Measurements from ENCODE around the gene CRYGD.

The CRYGD gene

DNA sequence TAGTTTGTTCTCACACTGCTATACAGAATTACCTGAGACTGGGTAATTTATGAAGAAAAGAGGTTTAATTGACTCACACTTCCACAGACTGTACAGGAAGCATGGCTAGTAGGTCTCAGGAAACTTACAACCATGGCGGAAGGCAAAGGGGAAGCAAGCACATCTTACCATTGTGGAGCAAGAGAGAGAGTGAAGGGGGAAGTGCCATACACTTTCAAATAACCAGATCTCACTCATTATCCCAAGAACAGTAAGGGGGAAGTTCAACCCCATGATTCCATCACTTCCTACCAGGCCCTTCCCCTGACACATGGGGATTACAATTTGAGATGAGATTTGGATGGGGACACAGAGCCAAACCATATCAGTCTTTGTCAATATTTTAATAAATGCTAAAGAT lies 26.6 kb upstream of the CRYGD start:
- no peaks in the 10 kb centered on the region for H3K36me3 Mint-ChIP-seq (ENCODE audit: low read depth)
- H3K4me3 Mint-ChIP-seq = no peak overlapping the region
- H3K27me3 Mint-ChIP-seq (ENCODE audit: low read depth, poor library complexity) = no peaks in the 10 kb centered on the region
- H3K4me1 Mint-ChIP-seq = no peaks in the 10 kb centered on the region
- TF ChIP-seq, protein P1, sequence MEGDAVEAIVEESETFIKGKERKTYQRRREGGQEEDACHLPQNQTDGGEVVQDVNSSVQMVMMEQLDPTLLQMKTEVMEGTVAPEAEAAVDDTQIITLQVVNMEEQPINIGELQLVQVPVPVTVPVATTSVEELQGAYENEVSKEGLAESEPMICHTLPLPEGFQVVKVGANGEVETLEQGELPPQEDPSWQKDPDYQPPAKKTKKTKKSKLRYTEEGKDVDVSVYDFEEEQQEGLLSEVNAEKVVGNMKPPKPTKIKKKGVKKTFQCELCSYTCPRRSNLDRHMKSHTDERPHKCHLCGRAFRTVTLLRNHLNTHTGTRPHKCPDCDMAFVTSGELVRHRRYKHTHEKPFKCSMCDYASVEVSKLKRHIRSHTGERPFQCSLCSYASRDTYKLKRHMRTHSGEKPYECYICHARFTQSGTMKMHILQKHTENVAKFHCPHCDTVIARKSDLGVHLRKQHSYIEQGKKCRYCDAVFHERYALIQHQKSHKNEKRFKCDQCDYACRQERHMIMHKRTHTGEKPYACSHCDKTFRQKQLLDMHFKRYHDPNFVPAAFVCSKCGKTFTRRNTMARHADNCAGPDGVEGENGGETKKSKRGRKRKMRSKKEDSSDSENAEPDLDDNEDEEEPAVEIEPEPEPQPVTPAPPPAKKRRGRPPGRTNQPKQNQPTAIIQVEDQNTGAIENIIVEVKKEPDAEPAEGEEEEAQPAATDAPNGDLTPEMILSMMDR (IDR thresholded peaks at IDR 0.05) = no peak
- peaks cover 20% of the 10 kb centered on the region for H3K9me3 Mint-ChIP-seq
- H3K27ac Mint-ChIP-seq = no peak overlapping the region
- no peak for DNase-seq

DNA sequence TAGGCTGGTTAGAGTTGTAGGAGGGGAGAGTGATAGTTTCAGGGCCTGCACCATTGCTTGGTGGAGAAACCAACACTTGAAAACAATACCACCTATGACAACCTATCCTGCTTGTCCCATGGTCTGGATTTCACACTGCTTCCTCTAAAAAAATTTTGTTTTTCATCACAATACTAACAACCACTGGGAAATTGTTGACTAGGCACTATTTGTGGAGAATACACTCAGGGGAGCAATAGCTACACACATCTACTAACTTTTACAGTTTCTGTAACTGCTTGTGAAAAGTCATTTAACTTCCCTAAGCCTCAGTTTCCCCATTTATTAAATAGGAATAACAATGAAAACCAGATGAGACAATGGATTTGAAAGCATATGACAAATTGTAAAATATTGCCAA lies 25.8 kb upstream of the CRYGD start:
- Mint-ChIP-seq H3K27ac (no peak overlapping the region), H3K4me1 (no peaks in the 10 kb centered on the region), H3K36me3 (ENCODE audit: low read depth) (no peaks in the 10 kb centered on the region), H3K4me3 (no peak overlapping the region), H3K9me3 (peaks cover 20% of the 10 kb centered on the region), H3K27me3 (ENCODE audit: low read depth, poor library complexity) (no peaks in the 10 kb centered on the region)
- TF ChIP-seq, protein P1 (IDR thresholded peaks at IDR 0.05) = no peak
- DNase-seq = no peak

DNA sequence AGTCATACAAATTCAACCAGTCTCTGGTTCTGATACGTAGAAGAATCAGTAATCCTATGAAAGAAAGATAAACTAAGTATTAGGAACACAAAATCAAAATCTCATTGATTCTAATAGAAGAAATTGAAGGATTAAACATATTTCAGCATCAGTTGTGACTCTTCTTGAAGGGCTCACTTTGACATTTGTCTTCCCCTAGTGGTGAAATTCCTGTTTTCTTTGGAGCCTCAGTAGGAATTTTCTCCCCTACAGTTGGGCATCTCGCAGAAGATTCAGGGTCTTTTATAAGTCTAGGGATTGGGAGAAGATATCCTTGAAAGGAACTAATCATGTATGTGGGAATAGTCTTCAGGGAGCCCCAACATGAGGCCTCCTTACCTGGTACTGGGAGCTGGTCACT lies 24.5 kb upstream of the CRYGD start:
- H3K4me3 Mint-ChIP-seq = no peak overlapping the region
- no peak overlapping the region for H3K27ac Mint-ChIP-seq
- DNase-seq = no peak
- no peaks in the 10 kb centered on the region for H3K4me1 Mint-ChIP-seq
- H3K36me3 Mint-ChIP-seq (ENCODE audit: low read depth) = no peaks in the 10 kb centered on the region
- H3K9me3 Mint-ChIP-seq = peaks cover 23% of the 10 kb centered on the region
- no peaks in the 10 kb centered on the region for H3K27me3 Mint-ChIP-seq (ENCODE audit: low read depth, poor library complexity)
- TF ChIP-seq, protein P1 (IDR thresholded peaks at IDR 0.05) = no peak

DNA sequence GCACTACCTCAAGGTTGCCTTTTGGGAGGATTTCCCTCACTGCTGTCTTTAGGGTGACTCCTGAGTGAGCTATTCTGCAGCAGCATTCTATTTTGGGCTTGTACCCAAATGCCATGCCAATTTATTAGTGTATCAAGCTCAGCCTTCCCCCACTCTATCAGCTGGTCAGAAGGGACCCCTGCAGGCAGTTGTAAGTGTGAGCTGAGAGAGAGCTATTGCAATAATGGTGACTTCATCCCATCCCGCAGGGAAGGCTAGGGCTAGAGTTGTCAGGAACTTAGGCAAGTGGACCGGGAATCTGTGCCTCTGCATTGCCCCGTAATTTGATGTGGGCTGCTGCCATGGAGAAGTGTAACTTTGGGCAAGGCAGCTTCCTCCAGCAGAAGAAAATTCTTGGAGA lies 23.4 kb upstream of the CRYGD start:
- no peak overlapping the region for H3K27ac Mint-ChIP-seq
- no peak for DNase-seq
- peaks cover 23% of the 10 kb centered on the region for H3K9me3 Mint-ChIP-seq
- H3K36me3 Mint-ChIP-seq (ENCODE audit: low read depth) = no peaks in the 10 kb centered on the region
- TF ChIP-seq, protein P1 (IDR thresholded peaks at IDR 0.05) = no peak
- no peaks in the 10 kb centered on the region for H3K27me3 Mint-ChIP-seq (ENCODE audit: low read depth, poor library complexity)
- peaks cover 7% of the 10 kb centered on the region for H3K4me1 Mint-ChIP-seq
- H3K4me3 Mint-ChIP-seq = no peak overlapping the region

DNA sequence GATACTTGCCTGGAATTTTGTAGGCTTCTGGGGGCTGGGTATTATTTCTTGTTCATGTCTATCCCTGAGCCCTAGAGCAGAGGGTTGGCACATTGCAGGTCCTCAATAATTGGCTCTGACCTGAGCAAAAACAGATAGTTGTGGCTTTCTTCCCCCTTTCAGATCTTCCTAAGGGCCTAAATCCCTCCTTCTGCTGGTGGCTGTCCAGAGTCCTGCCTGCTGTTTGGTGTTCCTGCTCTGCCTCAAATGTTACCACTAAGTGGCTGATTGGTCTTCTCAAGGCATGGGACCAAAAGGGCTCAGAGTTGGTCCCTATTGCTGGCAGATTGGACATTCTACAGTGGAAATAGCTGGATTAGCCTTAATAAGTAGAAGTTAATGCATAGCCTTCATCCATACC lies 22.7 kb upstream of the CRYGD start:
- Mint-ChIP-seq H3K36me3 (ENCODE audit: low read depth) (no peaks in the 10 kb centered on the region), H3K27me3 (ENCODE audit: low read depth, poor library complexity) (no peaks in the 10 kb centered on the region), H3K4me1 (peaks cover 11% of the 10 kb centered on the region), H3K9me3 (peaks cover 21% of the 10 kb centered on the region), H3K4me3 (no peak overlapping the region), H3K27ac (peak overlapping the region; percentile 44)
- TF ChIP-seq, protein P1 (IDR thresholded peaks at IDR 0.05) = no peak
- no peak for DNase-seq

DNA sequence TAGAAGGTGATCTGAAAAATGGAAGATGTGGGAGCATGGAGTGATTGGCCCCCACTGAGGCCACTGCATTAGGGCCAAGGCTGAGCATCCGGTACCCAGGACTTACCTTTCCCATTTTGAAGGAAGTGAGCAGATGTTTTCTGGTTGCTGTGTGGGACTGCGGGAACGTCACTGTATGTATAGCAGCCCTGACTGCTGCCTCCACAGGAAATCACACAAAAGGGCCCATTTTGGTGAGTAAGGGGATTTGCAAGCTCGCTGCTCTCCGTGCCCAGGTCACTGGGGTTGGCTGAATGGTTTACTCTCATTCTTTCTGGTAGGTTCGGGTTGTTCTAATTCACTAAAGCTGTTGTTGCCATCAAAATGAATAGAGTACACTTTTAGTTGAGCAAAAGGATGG lies 21.7 kb upstream of the CRYGD start, which contains the start of gene CRYGB:
Gene CRYGB (minus strand): TSS at position 153 of the 400 bp plus-strand sequence. CDS start 38 bp downstream, at position 115.
- Mint-ChIP-seq H3K36me3 (ENCODE audit: low read depth) (no peaks in the 10 kb centered on the region), H3K9me3 (peaks cover 11% of the 10 kb centered on the region), H3K4me3 (no peak within 1 kb of the TSS), H3K4me1 (peaks cover 11% of the 10 kb centered on the region), H3K27ac (peak within 1 kb of the TSS; percentile 44), H3K27me3 (ENCODE audit: low read depth, poor library complexity) (no peaks in the 10 kb centered on the region)
- TF ChIP-seq, protein P1 (IDR thresholded peaks at IDR 0.05) = no peak
- no peak for DNase-seq

Data from nephron progenitor cell (in vitro differentiated cells).